Measurements from ENCODE around the gene NRG4. TPM values are rescaled to one million over a fixed set of nuclear protein-coding genes. Genes with fewer than 3 reads are reported as not detected.
"Not testable (repeated sequence)": the region's sequence is repeated elsewhere in the genome, so short reads cannot be mapped to it uniquely, and the experiment has no call there.

The NRG4 gene
- total RNA-seq, 1 experiment from 2014 or later: 0.39 TPM

- H3K27ac ChIP-seq (ENCODE audit: low read length): no peak overlapping the region
- intact Hi-C loops (cut with micrococcal nuclease; ENCODE audit: unreplicated experiment): no loop called here
- H3K36me3 ChIP-seq (ENCODE audit: control insufficient read depth, insufficient read depth, low read length): no peaks in the 10 kb centered on the region
- no peaks in the 10 kb centered on the region for H3K4me1 ChIP-seq (ENCODE audit: control insufficient read depth, insufficient read depth, low read length)
- ChIA-PET POLR2A (interaction anchor here (0.6 kb wide), 1 partner anchor 1549 kb away, joined by 4 read pairs; no protein-coding TSS in a partner anchor), CTCF (no interaction called here)
- H3K9me3 ChIP-seq (ENCODE audit: control insufficient read depth, insufficient read depth, low read depth, low read length): no peaks in the 10 kb centered on the region
- ATAC-seq (no peak), DNase-seq (ENCODE audit: low read depth, low spot score) (no peak)
- in situ Hi-C loops (cut with HindIII; ENCODE audit: low pct_unique_long_range_greater_than_20kb, low sequenced_read_pairs): no loop called here
- no peak overlapping the region for H3K4me3 ChIP-seq (ENCODE audit: low read depth in 2 of 2, low read length in 2 of 2)
- H3K27me3 ChIP-seq (ENCODE audit: control insufficient read depth, insufficient read depth, low read length): peaks cover 17% of the 10 kb centered on the region
- TF ChIP-seq, protein P1, sequence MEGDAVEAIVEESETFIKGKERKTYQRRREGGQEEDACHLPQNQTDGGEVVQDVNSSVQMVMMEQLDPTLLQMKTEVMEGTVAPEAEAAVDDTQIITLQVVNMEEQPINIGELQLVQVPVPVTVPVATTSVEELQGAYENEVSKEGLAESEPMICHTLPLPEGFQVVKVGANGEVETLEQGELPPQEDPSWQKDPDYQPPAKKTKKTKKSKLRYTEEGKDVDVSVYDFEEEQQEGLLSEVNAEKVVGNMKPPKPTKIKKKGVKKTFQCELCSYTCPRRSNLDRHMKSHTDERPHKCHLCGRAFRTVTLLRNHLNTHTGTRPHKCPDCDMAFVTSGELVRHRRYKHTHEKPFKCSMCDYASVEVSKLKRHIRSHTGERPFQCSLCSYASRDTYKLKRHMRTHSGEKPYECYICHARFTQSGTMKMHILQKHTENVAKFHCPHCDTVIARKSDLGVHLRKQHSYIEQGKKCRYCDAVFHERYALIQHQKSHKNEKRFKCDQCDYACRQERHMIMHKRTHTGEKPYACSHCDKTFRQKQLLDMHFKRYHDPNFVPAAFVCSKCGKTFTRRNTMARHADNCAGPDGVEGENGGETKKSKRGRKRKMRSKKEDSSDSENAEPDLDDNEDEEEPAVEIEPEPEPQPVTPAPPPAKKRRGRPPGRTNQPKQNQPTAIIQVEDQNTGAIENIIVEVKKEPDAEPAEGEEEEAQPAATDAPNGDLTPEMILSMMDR (IDR thresholded peaks at IDR 0.05): no peak
- TF ChIP-seq SIN3A (IDR thresholded peaks at IDR 0.05; ENCODE audit: borderline replicate concordance, insufficient read depth, low read depth, low read length) (no peak), TCF7L2 (IDR thresholded peaks at IDR 0.05; ENCODE audit: low read depth, low read length) (no peak), REST (IDR thresholded peaks at IDR 0.05; ENCODE audit: insufficient read depth in 1 of 2, low read depth in 2 of 2, low read length in 1 of 2) (no peak), POLR2AphosphoS5 (IDR thresholded peaks at IDR 0.05; ENCODE audit: low read depth, low read length) (no peak)
- BruUV-seq (replicated peaks): no TSS peak
Observed at GRCh38 chr15:75982468-75982867, 29.8 kb downstream of the NRG4 start.

- DNase-seq (ENCODE audit: low read depth, low spot score): no peak
- H3K4me3 ChIP-seq (ENCODE audit: low read depth in 2 of 2, low read length in 2 of 2): no peak overlapping the region
- H3K27ac ChIP-seq (ENCODE audit: low read length): no peak overlapping the region
- H3K4me1 ChIP-seq (ENCODE audit: control insufficient read depth, insufficient read depth, low read length): no peaks in the 10 kb centered on the region
- H3K36me3 ChIP-seq (ENCODE audit: control insufficient read depth, insufficient read depth, low read length): no peaks in the 10 kb centered on the region
- H3K27me3 ChIP-seq (ENCODE audit: control insufficient read depth, insufficient read depth, low read length): peaks cover 17% of the 10 kb centered on the region
- in situ Hi-C loops (cut with HindIII; ENCODE audit: low pct_unique_long_range_greater_than_20kb, low sequenced_read_pairs) (no loop called here), intact Hi-C loops (cut with micrococcal nuclease; ENCODE audit: unreplicated experiment) (no loop called here)
- CTCF ChIA-PET: interaction anchor here (0.6 kb wide), 1 partner anchor 67 kb away, joined by 4 read pairs; no protein-coding TSS in a partner anchor
- H3K9me3 ChIP-seq (ENCODE audit: control insufficient read depth, insufficient read depth, low read depth, low read length): no peaks in the 10 kb centered on the region
- TF ChIP-seq, protein P1 (IDR thresholded peaks at IDR 0.05): no peak
- TF ChIP-seq TCF7L2 (IDR thresholded peaks at IDR 0.05; ENCODE audit: low read depth, low read length): no peak
- no peak for TF ChIP-seq REST (IDR thresholded peaks at IDR 0.05; ENCODE audit: insufficient read depth in 1 of 2, low read depth in 2 of 2, low read length in 1 of 2)
- TF ChIP-seq SIN3A (IDR thresholded peaks at IDR 0.05; ENCODE audit: borderline replicate concordance, insufficient read depth, low read depth, low read length): no peak
- TF ChIP-seq POLR2AphosphoS5 (IDR thresholded peaks at IDR 0.05; ENCODE audit: low read depth, low read length): no peak
- BruUV-seq (replicated peaks): no TSS peak
- ATAC-seq: no peak
- POLR2A ChIA-PET: no interaction called here
Observed at GRCh38 chr15:75981149-75981815, 30.9 kb downstream of the NRG4 start.

DNA sequence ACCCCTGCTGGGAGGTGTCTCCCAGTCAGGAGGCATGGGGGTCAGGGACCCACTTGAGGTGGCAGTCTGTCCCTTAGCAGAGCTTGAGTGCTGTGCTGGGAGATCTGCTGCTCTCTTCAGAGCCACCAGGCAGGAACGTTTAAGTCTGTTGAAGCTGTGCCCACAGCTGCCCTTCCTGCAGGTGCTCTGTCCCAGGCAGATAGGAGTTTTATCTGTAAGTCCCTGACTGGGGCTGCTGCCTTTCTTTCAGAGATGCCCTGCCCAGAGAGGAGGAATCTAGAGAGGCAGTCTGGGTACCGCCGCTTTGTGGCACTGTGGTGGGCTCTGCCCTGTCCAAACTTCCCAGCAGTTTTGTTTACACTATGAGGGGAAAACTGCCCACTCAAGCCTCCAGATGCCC is 35.5 kb downstream of the NRG4 start:
- H3K27ac ChIP-seq (ENCODE audit: low read length); POLR2A ChIA-PET; BruUV-seq (replicated peaks); H3K4me3 ChIP-seq (ENCODE audit: low read depth in 2 of 2, low read length in 2 of 2); CTCF ChIA-PET; ATAC-seq; in situ Hi-C loops (cut with HindIII; ENCODE audit: low pct_unique_long_range_greater_than_20kb, low sequenced_read_pairs); DNase-seq (ENCODE audit: low read depth, low spot score); intact Hi-C loops (cut with micrococcal nuclease; ENCODE audit: unreplicated experiment); H3K9me3 ChIP-seq (ENCODE audit: control insufficient read depth, insufficient read depth, low read depth, low read length); H3K4me1 ChIP-seq (ENCODE audit: control insufficient read depth, insufficient read depth, low read length); H3K36me3 ChIP-seq (ENCODE audit: control insufficient read depth, insufficient read depth, low read length): not testable (repeated sequence)
- peaks cover 13% of the 10 kb centered on the region for H3K27me3 ChIP-seq (ENCODE audit: control insufficient read depth, insufficient read depth, low read length)
